NAMALWA (cell line): Measurements from ENCODE around the gene MYL2.
A peak's percentile ranks its signal among the peaks of the same experiment; 100 is the strongest.
"Not testable (repeated sequence)": the region's sequence is repeated elsewhere in the genome, so short reads cannot be mapped to it uniquely, and the experiment has no call there.

Experiments
- DNase-seq: peaks from one replicate; pipeline ENCODE4 v3.0.0-alpha.2; 2015; ENCODE audit warnings: low spot score

Gene MYL2

DNA sequence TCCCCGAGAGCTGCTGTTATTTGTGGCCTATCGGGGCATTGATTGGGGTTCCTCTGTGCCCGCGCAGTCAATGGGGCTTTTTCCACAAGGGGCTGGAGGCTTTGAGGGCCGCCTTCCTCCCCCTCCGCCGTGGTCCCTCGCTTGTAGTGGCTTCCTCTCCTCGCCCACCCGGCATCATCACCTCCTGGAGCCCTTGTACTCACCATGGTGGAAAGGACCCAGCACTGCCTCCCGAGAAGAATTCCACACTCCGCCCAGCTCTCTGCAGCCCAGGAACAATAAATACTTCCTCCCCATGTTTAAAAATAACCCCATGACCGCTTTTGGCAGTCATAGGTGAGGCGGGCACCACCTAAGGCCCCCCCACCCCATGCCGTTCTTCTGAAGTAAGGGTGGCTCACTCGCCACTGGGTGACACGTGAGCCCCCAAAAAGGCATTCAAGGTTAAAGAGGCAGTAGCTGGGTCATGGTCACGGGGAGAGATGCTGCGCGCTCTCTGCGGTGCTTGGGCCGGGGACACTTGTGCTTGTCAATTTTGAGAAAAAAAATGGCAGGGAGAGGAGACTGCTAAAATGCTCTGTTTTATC lies at the start of gene MYL2:
MYL2 (minus strand) TSS at position 256 of the 587 bp plus-strand sequence; CDS start at position 206, 50 bp downstream.
- no peak for DNase-seq

- DNase-seq: no peak
Measured at GRCh38 chr12:110966081-110966760, 45.8 kb upstream of the MYL2 start.

GRCh38 chr12:110965574-110965973 lies 45.2 kb upstream of the MYL2 start:
- no peak for DNase-seq

DNA sequence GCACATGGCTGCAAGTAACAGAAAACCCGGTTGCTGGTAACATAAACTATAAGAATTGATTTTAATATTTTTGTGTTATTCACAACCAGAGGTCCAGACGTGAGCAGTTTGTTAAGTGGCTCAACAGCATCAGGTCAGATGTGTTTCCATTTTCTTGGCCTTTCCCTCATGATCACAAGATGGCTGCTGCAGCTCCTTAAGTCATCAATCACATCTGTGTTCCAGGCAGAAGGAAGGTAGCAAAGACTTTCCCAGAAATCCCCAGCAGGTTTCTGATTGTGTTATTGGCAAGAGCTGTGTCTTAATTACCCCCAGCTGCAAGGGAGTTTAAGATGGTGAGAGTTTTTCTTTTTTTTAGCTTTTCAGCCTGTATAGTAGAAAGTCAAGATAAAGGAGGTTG lies 40.4 kb upstream of the MYL2 start:
- no peak for DNase-seq

DNA sequence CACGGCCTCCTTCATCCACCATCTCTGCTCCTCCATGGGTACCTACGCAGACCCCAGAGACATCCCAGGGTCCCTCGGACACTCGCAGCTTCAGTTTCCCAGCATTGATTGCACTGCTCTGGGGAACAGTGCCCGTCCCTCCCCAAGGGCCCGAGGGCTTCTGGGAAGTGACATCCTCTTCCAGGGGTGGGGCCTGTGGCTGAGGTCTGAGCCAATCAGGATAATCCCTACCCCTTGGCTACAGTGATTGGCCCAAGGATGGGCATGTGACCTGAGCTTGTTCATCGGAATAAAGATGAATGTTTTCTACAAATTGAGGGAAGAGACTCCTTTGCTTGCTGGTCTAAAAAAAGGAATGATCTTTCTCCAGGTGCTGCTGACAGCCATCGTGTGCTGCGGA lies 37.3 kb upstream of the MYL2 start:
- DNase-seq: no peak

DNA sequence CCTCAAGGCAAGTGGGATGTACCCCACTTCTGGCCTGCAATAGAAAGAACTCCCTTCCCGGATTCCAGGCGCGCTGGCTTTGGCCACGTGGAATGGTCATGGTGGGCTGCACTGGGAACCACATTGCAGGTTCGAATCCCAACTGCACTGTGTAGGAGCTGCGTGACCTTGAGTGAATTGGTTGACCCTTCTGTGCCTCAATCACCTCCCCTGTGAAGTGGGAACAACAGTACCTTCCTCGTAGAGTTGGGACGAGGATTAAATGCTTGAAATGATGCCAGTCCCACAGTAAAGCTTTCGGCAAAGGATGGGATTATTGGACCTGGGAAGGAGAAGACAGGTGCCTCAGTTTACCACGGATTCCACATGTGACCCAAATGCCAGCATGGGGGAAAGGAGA lies 36.8 kb upstream of the MYL2 start:
- DNase-seq: no peak

GRCh38 chr12:110950867-110951266 lies 30.5 kb upstream of the MYL2 start:
- not testable (repeated sequence) for DNase-seq

DNA sequence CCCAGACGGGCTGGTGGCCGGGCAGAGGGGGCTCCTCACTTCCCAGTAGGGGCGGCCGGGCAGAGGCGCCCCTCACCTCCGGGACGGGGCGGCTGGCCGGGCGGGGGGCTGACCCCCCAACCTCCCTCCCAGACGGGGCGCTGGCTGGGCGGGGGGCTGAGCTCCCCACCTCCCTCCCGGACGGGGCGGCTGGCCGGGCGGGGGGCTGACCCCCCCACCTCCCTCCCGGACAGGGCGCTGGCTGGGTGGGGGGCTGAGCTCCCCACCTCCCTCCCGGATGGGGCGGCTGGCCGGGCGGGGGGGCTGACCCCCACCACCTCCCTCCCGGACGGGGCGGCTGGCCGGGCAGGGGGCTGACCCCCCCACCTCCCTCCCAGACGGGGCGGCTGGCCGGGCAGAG lies 30.1 kb upstream of the MYL2 start:
- not testable (repeated sequence) for DNase-seq

- no peak for DNase-seq
Measured at GRCh38 chr12:110948041-110948440, 27.7 kb upstream of the MYL2 start.

DNA sequence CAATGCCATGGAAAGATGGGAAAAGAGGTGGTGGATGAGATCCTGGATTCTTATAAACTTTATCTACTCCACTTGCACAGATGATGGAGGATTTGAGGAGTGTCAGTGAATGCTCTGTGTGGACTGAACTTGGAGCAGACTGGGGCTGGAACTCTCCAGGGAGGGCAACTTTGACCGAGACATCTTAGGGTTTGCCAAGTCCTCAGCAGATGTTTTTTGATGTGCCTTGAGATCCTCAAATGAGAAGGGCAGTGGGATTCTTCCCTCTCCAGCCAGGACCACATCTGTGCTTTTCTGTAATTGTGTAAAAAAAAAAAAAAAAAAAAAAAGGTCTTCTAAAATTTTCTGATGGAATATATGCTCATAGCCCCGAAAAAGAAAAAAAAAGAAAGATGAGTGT lies 23.0 kb upstream of the MYL2 start:
- no peak for DNase-seq

GRCh38 chr12:110941391-110941790 lies 21.0 kb upstream of the MYL2 start:
- DNase-seq: no peak

DNA sequence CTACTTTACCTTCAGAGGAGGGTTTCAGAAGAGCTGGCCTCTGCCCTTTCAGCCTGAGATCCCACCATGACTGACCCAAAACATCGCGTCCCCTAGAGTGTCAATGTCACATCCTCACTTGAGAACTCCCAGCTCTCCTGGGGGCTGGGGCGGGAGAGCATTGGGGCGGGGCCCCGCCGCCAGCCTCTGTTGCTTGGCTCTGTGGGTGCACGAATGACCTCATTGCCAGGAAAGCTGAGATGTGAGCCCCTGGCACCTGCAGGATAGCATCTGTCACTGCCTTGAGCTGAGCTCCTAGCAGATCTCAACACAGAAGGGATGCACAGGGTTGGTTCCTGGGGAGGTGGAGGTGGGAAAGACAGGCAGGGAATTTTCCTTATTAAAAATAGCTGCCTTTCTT lies 20.6 kb upstream of the MYL2 start:
- DNase-seq: no peak

- DNase-seq: no peak
Measured at GRCh38 chr12:110940296-110940695, 19.9 kb upstream of the MYL2 start.

DNA sequence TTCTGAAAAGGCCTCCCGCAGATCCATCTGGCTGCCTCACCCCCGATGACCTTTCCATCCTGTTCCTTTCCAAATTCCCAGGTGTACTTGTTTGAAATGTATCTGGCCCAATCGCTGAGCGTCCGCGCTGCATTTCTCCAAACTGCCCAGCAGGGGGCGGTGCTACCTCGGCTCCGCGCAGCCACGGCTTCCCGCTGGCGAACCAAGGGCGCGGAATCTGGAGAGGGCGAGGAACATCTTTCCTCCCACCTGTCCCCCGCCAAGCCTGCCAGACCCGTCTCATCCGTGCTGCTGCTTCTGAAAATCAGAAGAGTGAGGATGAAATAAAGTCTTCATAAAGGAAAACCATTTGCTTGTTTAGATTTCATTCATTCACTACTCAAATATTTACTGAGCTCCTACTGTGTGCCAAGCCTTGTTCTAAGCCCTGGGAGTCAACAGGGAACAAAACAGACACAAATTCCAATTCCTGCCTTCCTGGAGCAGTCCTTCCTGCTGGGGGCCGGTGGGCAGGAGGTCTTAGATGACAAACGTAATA lies 16.8 kb upstream of the MYL2 start:
- peak; percentile 53 for DNase-seq

DNA sequence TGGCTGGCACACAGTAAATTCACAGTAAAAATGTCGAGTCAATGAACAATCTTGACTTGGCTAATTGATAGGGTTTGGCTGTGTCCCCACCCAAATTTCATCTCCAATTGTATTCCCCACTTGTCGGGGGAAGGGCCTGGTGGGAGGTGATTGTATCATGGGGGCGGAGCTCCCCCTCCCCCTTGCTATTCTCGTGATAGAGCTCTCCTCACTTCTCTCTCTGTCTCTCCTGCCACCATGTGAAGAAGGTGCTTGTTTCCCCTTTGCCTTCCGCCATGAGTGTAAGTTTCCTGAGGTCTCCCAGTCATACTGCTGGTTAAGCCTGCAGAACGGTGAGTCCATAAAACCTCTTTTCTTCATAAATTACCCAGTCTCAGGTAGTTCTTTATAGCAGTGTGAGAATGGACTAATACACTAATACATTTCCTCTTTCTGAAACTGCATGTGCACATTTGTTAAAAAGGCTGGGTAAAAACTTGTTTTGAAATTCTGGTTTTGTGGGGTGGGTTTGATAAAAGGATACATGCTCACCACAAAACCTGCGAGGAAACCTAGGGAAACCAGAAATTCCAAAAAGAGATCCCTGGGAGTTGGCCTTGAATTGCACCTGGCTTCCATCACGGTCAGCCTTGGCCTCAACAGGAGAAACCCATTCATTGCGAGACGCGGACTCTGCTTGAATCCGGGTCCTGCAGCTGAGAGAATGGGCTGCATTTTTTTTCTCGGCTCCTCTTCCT lies 16.2 kb upstream of the MYL2 start:
- no peak for DNase-seq

DNA sequence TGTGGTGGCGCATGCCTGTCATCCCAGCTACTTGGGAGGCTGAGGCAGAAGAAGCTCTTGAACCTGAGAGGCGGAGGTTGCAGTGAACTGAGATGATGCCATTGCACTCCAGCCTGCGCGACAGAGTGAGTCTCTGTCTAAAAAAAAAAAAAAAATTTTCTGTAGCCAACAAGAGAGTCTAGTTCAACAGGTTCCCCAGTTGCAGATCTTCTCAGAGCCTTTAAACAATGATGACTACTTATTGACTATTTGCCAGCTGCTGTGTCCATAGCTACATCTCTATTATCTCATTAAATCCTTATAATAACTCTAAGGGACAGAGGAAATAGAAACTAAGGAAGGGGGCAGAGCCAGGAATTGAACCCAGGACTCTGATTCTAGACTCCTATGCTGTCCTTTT lies 15.2 kb upstream of the MYL2 start:
- no peak for DNase-seq

DNA sequence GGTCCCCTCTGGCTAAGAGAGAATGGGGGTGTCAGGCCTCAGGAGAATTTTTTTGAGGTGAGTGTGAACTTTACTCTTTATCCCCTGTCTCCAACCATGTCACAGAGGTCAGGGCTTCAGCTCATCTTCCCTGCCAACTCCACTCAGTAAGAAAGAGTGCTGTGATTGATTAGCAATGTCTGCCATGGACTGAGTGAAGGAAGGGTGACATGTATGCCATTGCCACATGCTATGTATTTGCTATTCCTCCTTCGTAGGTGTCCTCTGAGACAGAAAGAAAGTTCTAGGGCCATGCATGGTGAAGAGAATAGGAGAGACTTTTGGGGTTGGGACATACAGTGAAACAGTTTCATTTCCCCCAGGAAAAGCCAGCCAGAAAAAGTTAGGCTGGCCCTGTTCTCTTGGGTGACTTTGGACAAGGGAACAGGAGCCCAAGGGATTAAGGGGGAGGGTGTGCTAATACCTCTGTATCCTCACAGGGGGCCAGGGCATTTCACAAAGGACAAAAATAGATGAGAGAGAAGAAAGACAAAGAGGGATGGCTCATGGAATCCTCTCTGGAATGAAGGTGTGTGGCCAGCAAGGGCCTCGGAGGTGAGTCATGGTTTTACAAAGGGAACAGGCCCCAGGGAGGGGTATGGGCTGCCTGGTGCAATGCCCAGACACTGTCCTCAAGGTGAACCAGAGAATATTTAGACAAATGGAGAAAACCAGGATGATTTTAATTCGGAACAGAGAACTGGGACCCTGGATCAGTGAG lies 13.9 kb upstream of the MYL2 start:
- no peak for DNase-seq

GRCh38 chr12:110933326-110933974 lies 13.1 kb upstream of the MYL2 start:
- no peak for DNase-seq

DNA sequence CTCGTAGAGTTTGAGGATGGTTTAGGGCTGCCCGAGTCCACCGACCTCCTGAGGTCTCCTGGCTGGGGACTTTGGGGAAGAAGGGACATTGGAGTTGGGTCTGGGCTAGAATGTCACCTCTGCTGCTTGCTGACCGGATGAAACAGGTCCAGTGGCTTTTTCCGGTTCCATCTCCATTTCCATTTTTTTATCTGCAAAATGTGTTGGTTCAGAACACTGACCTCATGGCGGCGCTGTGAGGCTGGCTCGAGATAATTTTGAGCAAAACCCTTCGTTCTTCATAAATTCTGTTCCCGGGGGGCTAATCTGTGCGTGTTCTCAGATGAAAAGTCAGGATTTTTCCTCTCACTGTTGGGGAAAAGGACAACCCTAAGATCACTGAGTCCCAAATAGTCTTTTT lies 11.7 kb upstream of the MYL2 start:
- DNase-seq: no peak

- no peak for DNase-seq
Measured at GRCh38 chr12:110931315-110931728, 10.9 kb upstream of the MYL2 start.

DNA sequence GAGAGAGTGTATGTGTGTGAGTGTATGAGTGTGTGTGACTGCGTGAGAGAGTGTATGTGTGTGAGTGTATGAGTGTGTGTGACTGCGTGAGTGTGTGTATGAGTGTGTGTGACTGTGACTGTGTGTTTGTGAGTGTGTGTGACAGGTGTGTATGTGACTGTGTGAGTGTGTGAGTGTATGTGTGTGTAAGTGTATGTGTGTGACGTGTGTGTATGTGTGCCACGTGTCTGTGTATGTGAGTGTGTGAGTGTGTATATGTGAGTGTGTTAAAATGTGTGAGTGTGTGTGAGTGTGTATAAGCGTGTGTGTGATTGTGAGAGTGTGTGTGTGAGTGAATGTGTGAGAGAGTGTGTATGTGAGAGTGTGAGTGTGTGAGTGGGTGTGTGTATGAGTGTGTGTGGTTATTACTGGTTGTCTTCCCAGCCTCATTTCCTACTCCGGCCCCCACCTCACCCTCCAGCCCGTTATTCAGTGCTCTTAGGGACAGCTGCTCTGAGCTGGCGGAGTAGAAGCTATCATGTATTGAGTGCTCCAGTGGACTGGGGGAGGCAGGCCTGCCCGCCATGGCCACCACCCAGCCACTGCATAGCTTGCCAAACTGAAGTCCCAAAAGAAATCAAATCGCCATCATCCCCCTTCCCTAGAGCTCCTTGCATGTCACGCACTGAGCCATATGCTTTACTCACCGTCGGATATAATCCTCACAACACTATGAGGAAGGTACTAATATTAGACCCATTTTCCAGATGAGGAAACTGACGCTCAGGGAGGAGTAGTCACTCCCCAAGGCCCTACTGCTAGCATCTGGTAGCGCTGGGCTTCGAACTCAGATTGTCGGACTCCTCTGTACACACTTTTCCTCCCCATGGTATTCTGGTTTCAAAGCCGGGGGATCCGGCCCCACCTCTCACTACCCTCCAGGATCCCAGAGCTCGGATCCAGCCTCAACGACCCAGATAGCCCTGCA lies 10.3 kb upstream of the MYL2 start:
- no peak for DNase-seq
